SU-DHL-6 (cell line): Measurements from ENCODE around the gene WNT4.

Source experiments
- H2AFZ ChIP-seq: fragments of 200-600 bp; sonication (generic); 2 replicates; pipeline ENCODE4 v1.6.1; 2014; ENCODE audit warnings: low read depth, mild to moderate bottlenecking, moderate library complexity, mixed read lengths, antibody characterized with exemption, low read length; ENCODE audit not compliant: severe bottlenecking
- H3F3A ChIP-seq: fragments of 200-600 bp; shearing (Covaris generic); 2 replicates; pipeline ENCODE4 v1.6.0; 2016; ENCODE audit warnings: antibody characterized with exemption, mild to moderate bottlenecking; ENCODE audit not compliant: insufficient read depth
- H3K27ac ChIP-seq: fragments of 200-600 bp; sonication (generic); 2 replicates; pipeline ENCODE4 v1.5.1; 2016; ENCODE audit warnings: low read depth, mild to moderate bottlenecking, low read length, moderate library complexity, mixed read lengths
- H3K27me3 ChIP-seq: fragments of 200-600 bp; sonication (generic), shearing (Covaris generic); 2 replicates; pipeline ENCODE4 v1.6.0; 2014; ENCODE audit warnings: mild to moderate bottlenecking, low read length
- H3K36me3 ChIP-seq: fragments of 200-600 bp; sonication (generic); 2 replicates; pipeline ENCODE4 v1.6.1; 2014; ENCODE audit warnings: mild to moderate bottlenecking, low read length, mixed read lengths
- H3K4me2 ChIP-seq: fragments of 300-600, 200-600 bp; shearing (Covaris generic), sonication (generic); 2 replicates; pipeline ENCODE4 v1.6.0; 2014; ENCODE audit warnings: low read length, low read depth, mild to moderate bottlenecking; ENCODE audit not compliant: poor library complexity, severe bottlenecking
- H3K4me3 ChIP-seq: fragments of 200-600 bp; sonication (generic); 2 replicates; pipeline ENCODE4 v1.5.1; 2014; ENCODE audit warnings: antibody characterized with exemption, low read length, mild to moderate bottlenecking, mixed read lengths; ENCODE audit not compliant: insufficient read depth, poor library complexity, severe bottlenecking
- H3K79me2 ChIP-seq: fragments of 200-600 bp; sonication (generic); 2 replicates; pipeline ENCODE4 v1.6.1; 2014; ENCODE audit warnings: mild to moderate bottlenecking, low read length, moderate library complexity; ENCODE audit not compliant: insufficient read depth
- H3K9ac ChIP-seq: fragments of 200-600 bp; sonication (generic); 2 replicates; pipeline ENCODE4 v1.7.0; 2014; ENCODE audit warnings: mild to moderate bottlenecking, low read length
- H3K9me2 ChIP-seq: fragments of 200-600 bp; sonication (generic); replicated peaks from 2 replicates; pipeline ENCODE4 v1.6.1; 2014; ENCODE audit warnings: low read length; ENCODE audit not compliant: insufficient read depth
- H3K9me3 ChIP-seq: fragments of 200-600 bp; sonication (generic); 2 replicates; pipeline ENCODE4 v1.6.1; 2014; ENCODE audit warnings: low read length, mixed read lengths; ENCODE audit not compliant: insufficient read depth
- H4K20me1 ChIP-seq: fragments of 200-600 bp; sonication (generic); 2 replicates; pipeline ENCODE4 v1.6.1; 2014; ENCODE audit warnings: low read depth, mild to moderate bottlenecking, antibody characterized with exemption, low read length, moderate library complexity, mixed read lengths
- CTCF ChIP-seq: fragments of 200-600 bp; sonication (generic); IDR thresholded peaks from one replicate; pipeline ENCODE4 v1.5.1; 2017; ENCODE audit warnings: antibody characterized with exemption, mild to moderate bottlenecking, low read length, moderate library complexity; ENCODE audit not compliant: insufficient read depth, poor library complexity, severe bottlenecking
- EZH2phosphoT487 ChIP-seq: fragments of 200-600 bp; sonication (generic), shearing (Covaris generic); conservative IDR thresholded peaks from 2 replicates; pipeline ENCODE4 v1.6.1; 2018; ENCODE audit warnings: mild to moderate bottlenecking, antibody characterized with exemption, low read length, moderate library complexity, mixed read lengths

Gene WNT4

GRCh38 chr1:22112554-22112953 is 30.3 kb downstream of the WNT4 start:
- Histone ChIP-seq H3K9ac (no peak overlapping the region), H3K36me3 (no peaks in the 10 kb centered on the region), H4K20me1 (no peaks in the 10 kb centered on the region), H3K9me2 (no peaks in the 10 kb centered on the region), H3K27ac (no peak overlapping the region), H3K4me2 (no peak overlapping the region), H3K9me3 (no peaks in the 10 kb centered on the region), H3F3A (no peaks in the 10 kb centered on the region), H3K79me2 (no peaks in the 10 kb centered on the region), H3K4me3 (no peak overlapping the region), H3K27me3 (no peaks in the 10 kb centered on the region), H2AFZ (no peak overlapping the region)
- no peak for TF ChIP-seq EZH2phosphoT487
- TF ChIP-seq CTCF: no peak

DNA sequence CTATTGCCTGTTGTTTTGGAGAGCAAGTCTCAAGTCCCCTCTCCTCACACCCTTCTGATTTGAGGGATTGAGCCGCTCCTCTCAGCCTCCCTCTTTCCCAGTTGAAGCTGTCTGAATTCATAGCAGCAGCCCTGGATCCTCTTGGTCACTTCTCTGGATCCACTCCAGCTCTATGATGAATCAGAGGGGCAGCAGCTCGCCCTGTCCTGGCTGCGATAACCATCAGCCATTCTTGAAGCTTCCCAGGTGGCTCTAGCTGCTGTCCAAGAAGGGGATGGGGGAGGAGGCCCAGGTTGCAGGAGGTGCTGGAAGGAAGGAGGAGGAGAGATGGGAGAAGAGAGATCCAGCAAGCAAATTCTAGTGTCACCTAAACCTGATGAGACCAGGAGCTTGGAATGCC is 31.3 kb downstream of the WNT4 start:
- no peak overlapping the region for H3K27ac ChIP-seq
- no peak for TF ChIP-seq CTCF
- TF ChIP-seq EZH2phosphoT487: no peak
- 0 out of 2 replicates have a peak, but pooled peaks cover 4% of the 10 kb centered on the region for H3K79me2 ChIP-seq
- H3K4me3 ChIP-seq: no peak overlapping the region
- no peaks in the 10 kb centered on the region for H3K9me3 ChIP-seq
- no peaks in the 10 kb centered on the region for H3K27me3 ChIP-seq
- H3K4me2 ChIP-seq: no peak overlapping the region
- no peak overlapping the region for H2AFZ ChIP-seq
- no peaks in the 10 kb centered on the region for H4K20me1 ChIP-seq
- no peaks in the 10 kb centered on the region for H3K36me3 ChIP-seq
- no peak overlapping the region for H3K9ac ChIP-seq
- H3K9me2 ChIP-seq: no peaks in the 10 kb centered on the region
- no peaks in the 10 kb centered on the region for H3F3A ChIP-seq

DNA sequence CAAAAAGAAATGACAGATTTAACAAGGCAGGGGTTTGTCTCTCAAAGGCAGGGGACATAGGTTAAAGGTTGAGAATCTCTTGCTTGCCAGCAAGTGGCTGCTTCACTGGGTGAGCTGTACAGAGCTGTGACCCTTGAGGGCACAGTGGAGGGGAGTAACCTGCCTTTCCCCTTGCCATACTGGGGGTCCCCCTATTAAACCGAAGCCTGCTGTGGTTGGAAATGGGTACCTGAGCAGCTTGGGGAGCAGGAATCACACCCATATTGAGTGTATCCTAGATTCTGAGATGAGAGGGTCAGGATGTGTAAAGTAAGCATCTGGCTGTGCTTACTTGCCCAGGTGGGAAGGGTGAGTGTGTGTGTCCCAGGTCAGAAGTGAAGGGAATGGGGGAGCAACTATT is 31.8 kb downstream of the WNT4 start:
- no peak overlapping the region for H3K9ac ChIP-seq
- H3K4me3 ChIP-seq: no peak overlapping the region
- H3K4me2 ChIP-seq: no peak overlapping the region
- H3K27ac ChIP-seq: no peak overlapping the region
- 0 out of 2 replicates have a peak, but pooled peaks cover 9% of the 10 kb centered on the region for H3K79me2 ChIP-seq
- no peaks in the 10 kb centered on the region for H3K36me3 ChIP-seq
- no peaks in the 10 kb centered on the region for H4K20me1 ChIP-seq
- no peak overlapping the region for H2AFZ ChIP-seq
- no peaks in the 10 kb centered on the region for H3K9me3 ChIP-seq
- TF ChIP-seq CTCF (no peak), EZH2phosphoT487 (no peak)
- no peaks in the 10 kb centered on the region for H3K27me3 ChIP-seq
- no peaks in the 10 kb centered on the region for H3K9me2 ChIP-seq
- H3F3A ChIP-seq: no peaks in the 10 kb centered on the region
